ENCODE results near the gene DMGDH.

DMGDH gene

GRCh38 chr5:79069488-79070349, at the start of gene DMGDH, which contains the start of gene BHMT2:
Gene DMGDH, minus strand, starts transcription at chr5:79069674. Its CDS starts 54 bp downstream, at chr5:79069620.
Gene BHMT2, plus strand, starts transcription at chr5:79069767. Its CDS starts 16 bp downstream, at chr5:79069783.
- DNase-seq, result peak; percentile 45

- no peak for DNase-seq
Measured at GRCh38 chr5:79112703-79113058, 43.2 kb upstream of the DMGDH start.

- DNase-seq, result no peak
Measured at GRCh38 chr5:79111960-79112702, 42.7 kb upstream of the DMGDH start.

- DNase-seq, result no peak
Measured at GRCh38 chr5:79111387-79111959, 42.0 kb upstream of the DMGDH start, which contains the start of gene BHMT. Gene BHMT, plus strand, starts transcription at chr5:79111809. Its CDS starts 77 bp downstream, at chr5:79111886.

GRCh38 chr5:79109527-79110492, 40.3 kb upstream of the DMGDH start:
- no peak for DNase-seq

- DNase-seq, result no peak
Measured at GRCh38 chr5:79108792-79109191, 39.3 kb upstream of the DMGDH start.

- DNase-seq, result no peak
Measured at GRCh38 chr5:79108086-79108485, 38.6 kb upstream of the DMGDH start.

- DNase-seq, result peak; percentile 11
Measured at GRCh38 chr5:79107020-79107796, 37.7 kb upstream of the DMGDH start.

GRCh38 chr5:79105868-79106267, 36.4 kb upstream of the DMGDH start:
- no peak for DNase-seq

- no peak for DNase-seq
Measured at GRCh38 chr5:79093762-79094161, 24.3 kb upstream of the DMGDH start.

GRCh38 chr5:79091064-79091463, 21.6 kb upstream of the DMGDH start:
- no peak for DNase-seq

GRCh38 chr5:79088507-79088906, 19.0 kb upstream of the DMGDH start:
- no peak for DNase-seq

- DNase-seq, result no peak
Measured at GRCh38 chr5:79086116-79086515, 16.6 kb upstream of the DMGDH start.

- DNase-seq, result no peak
Measured at GRCh38 chr5:79081779-79082178, 12.3 kb upstream of the DMGDH start.

- DNase-seq, result no peak
Measured at GRCh38 chr5:79080804-79081203, 11.3 kb upstream of the DMGDH start.

- DNase-seq, result peak; percentile 26
Measured at GRCh38 chr5:79077680-79078365, 8.3 kb upstream of the DMGDH start.

- no peak for DNase-seq
Measured at GRCh38 chr5:79076819-79077218, 7.3 kb upstream of the DMGDH start.

GRCh38 chr5:79075646-79076426, 6.4 kb upstream of the DMGDH start:
- no peak for DNase-seq

- DNase-seq, result peak; percentile 67
Measured at GRCh38 chr5:79074641-79075040, 5.2 kb upstream of the DMGDH start.

- DNase-seq, result peak; percentile 60
Measured at GRCh38 chr5:79070350-79070667, 835 bp upstream of the DMGDH start.

Measured in fibroblast of skin of right quadriceps (primary cell).